Peyer's patch (tissue), 4 donors: ENCODE data around the gene FAM98B. TPM values are rescaled to one million over a fixed set of nuclear protein-coding genes. Genes with fewer than 3 reads are reported as not detected.

Experiments used
- DNase-seq, 3 donors: peaks; one replicate each; pipeline ENCODE4 v3.0.0-alpha.2; 2017 to 2019
- H3K27ac ChIP-seq, 4 donors: fragments of 200-600 bp; sonication (generic); one replicate each; pipeline ENCODE4 v1.5.1; 2016 to 2019
- H3K27me3 ChIP-seq, 2 donors: fragments of 200-600 bp; sonication (generic); one replicate each; pipeline ENCODE4 v1.5.1; 2019
- H3K36me3 ChIP-seq, 3 donors: fragments of 200-600 bp; sonication (generic); one replicate each; pipeline ENCODE4 v1.5.1; 2016 to 2019
- H3K4me1 ChIP-seq, 4 donors: fragments of 200-600 bp; sonication (generic); one replicate each; pipeline ENCODE4 v1.5.1; 2016 to 2019
- H3K4me3 ChIP-seq, 4 donors: fragments of 200-600 bp; sonication (generic); 1 replicate in 3 of 4; 2 replicates in 1 of 4; pipeline ENCODE4 v1.5.1; 2016 to 2019; ENCODE audit warnings: mild to moderate bottlenecking in 1 of 4
- H3K9me3 ChIP-seq, 4 donors: fragments of 200-600 bp; sonication (generic); one replicate each; pipeline ENCODE4 v1.5.1; 2016 to 2019; ENCODE audit warnings: mild to moderate bottlenecking in 1 of 4
- POLR2A ChIP-seq, 2 donors: fragments of 450-650 bp; IDR thresholded peaks; one replicate each; pipeline ENCODE4 v1.5.1; 2017; ENCODE audit warnings: antibody characterized with exemption in 2 of 2, mild to moderate bottlenecking in 2 of 2, moderate library complexity in 2 of 2
- total RNA-seq, 4 donors: library from RNA; depleted of rRNA; stranded (reverse); fragments of >200 nt; gene quantifications; one replicate each; pipeline ENCODE4 v1.1.0, GENCODE V29; 2016
- TF ChIP-seq, protein P1 (sequence below), 6 experiments: fragments of 450-650 bp in 4 of 6; fragments of 200-600 bp in 2 of 6; sonication (generic) in 1 of 6; IDR thresholded peaks; one replicate each; pipeline ENCODE4 v1.5.1; 2017 to 2019; ENCODE audit warnings: antibody characterized with exemption in 6 of 6, mild to moderate bottlenecking in 3 of 6, moderate library complexity in 1 of 6

Gene FAM98B
- total RNA-seq, 4 donors from 2014 or later = 7.7 to 10.5 (median 9.2) TPM

GRCh38 chr15:38506997-38507396 lies 53.1 kb downstream of the FAM98B start:
- no peak for DNase-seq
- no peaks in the 10 kb centered on the region for H3K4me1 ChIP-seq
- no peak overlapping the region for H3K4me3 ChIP-seq
- H3K36me3 ChIP-seq = no peaks in the 10 kb centered on the region
- no peaks in the 10 kb centered on the region for H3K9me3 ChIP-seq
- no peaks in the 10 kb centered on the region for H3K27me3 ChIP-seq
- TF ChIP-seq POLR2A (IDR thresholded peaks at IDR 0.05) = no peak
- TF ChIP-seq, protein P1, sequence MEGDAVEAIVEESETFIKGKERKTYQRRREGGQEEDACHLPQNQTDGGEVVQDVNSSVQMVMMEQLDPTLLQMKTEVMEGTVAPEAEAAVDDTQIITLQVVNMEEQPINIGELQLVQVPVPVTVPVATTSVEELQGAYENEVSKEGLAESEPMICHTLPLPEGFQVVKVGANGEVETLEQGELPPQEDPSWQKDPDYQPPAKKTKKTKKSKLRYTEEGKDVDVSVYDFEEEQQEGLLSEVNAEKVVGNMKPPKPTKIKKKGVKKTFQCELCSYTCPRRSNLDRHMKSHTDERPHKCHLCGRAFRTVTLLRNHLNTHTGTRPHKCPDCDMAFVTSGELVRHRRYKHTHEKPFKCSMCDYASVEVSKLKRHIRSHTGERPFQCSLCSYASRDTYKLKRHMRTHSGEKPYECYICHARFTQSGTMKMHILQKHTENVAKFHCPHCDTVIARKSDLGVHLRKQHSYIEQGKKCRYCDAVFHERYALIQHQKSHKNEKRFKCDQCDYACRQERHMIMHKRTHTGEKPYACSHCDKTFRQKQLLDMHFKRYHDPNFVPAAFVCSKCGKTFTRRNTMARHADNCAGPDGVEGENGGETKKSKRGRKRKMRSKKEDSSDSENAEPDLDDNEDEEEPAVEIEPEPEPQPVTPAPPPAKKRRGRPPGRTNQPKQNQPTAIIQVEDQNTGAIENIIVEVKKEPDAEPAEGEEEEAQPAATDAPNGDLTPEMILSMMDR (IDR thresholded peaks at IDR 0.05) = no peak
- no peak overlapping the region for H3K27ac ChIP-seq

DNA sequence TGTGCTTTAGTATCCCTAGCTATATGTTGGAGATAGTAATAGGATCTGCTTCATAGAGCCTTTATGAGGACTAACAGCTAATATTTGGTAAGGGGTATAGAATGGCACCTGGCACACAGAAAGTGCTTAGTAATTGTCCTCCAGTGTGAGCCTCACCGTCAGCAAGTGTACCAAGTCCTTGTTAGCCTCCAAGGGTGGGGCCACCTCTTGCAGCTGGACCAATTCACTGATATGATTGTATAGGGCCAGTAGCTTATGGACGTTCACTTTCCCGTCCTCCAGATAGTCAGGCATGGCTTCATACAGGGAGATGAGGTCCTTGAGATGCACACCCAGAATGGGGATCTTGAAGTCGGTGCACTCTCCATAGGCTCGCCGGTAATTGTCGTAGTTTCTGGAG lies 53.6 kb downstream of the FAM98B start:
- Histone ChIP-seq H3K9me3 (no peaks in the 10 kb centered on the region), H3K4me3 (no peak overlapping the region), H3K4me1 (no peaks in the 10 kb centered on the region), H3K36me3 (no peaks in the 10 kb centered on the region), H3K27ac (no peak overlapping the region), H3K27me3 (no peaks in the 10 kb centered on the region)
- no peak for DNase-seq
- TF ChIP-seq, protein P1 (IDR thresholded peaks at IDR 0.05) = no peak
- TF ChIP-seq POLR2A (IDR thresholded peaks at IDR 0.05) = no peak

GRCh38 chr15:38508647-38509046 lies 54.7 kb downstream of the FAM98B start:
- no peak overlapping the region for H3K27ac ChIP-seq
- no peak for TF ChIP-seq POLR2A (IDR thresholded peaks at IDR 0.05)
- TF ChIP-seq, protein P1 (IDR thresholded peaks at IDR 0.05) = no peak
- no peak for DNase-seq

DNA sequence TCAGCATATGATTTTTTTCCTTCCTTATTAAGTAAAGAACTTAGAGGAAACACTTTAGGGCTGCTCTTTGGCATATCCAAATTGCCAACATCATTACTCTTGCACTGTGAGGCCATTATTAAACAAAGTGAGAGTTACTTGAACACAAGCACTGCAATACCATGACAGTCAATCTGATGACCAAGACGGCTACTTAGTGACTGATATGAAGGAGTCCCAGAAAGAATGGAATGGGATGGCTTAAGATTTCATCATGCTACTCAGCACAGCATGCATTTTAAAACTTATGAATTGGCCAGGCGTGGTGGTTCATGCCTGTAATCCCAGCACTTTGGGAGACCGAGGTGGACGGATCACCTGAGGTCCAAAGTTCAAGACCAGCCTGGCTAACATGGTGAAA lies 55.2 kb downstream of the FAM98B start:
- no peaks in the 10 kb centered on the region for H3K4me1 ChIP-seq
- no peak overlapping the region for H3K27ac ChIP-seq
- no peak overlapping the region for H3K4me3 ChIP-seq
- H3K9me3 ChIP-seq = no peaks in the 10 kb centered on the region
- H3K36me3 ChIP-seq = no peaks in the 10 kb centered on the region
- TF ChIP-seq POLR2A (IDR thresholded peaks at IDR 0.05) = no peak
- TF ChIP-seq, protein P1 (IDR thresholded peaks at IDR 0.05) = no peak
- no peak for DNase-seq
- H3K27me3 ChIP-seq = no peaks in the 10 kb centered on the region

More at GRCh38 chr15:38508647-38509046, 54.7 kb downstream of the FAM98B start:
- no peaks in the 10 kb centered on the region for H3K36me3 ChIP-seq
- H3K27me3 ChIP-seq = no peaks in the 10 kb centered on the region
- H3K9me3 ChIP-seq = no peaks in the 10 kb centered on the region
- no peak overlapping the region for H3K4me3 ChIP-seq
- H3K4me1 ChIP-seq = no peaks in the 10 kb centered on the region

GRCh38 chr15:38512901-38513300 lies 59.0 kb downstream of the FAM98B start:
- DNase-seq = no peak
- Histone ChIP-seq H3K27me3 (no peaks in the 10 kb centered on the region), H3K4me1 (no peaks in the 10 kb centered on the region), H3K4me3 (no peak overlapping the region), H3K27ac (no peak overlapping the region), H3K9me3 (no peaks in the 10 kb centered on the region), H3K36me3 (no peaks in the 10 kb centered on the region)
- TF ChIP-seq, protein P1 (IDR thresholded peaks at IDR 0.05) = no peak
- TF ChIP-seq POLR2A (IDR thresholded peaks at IDR 0.05) = no peak

GRCh38 chr15:38514601-38515000 lies 60.7 kb downstream of the FAM98B start:
- TF ChIP-seq POLR2A (IDR thresholded peaks at IDR 0.05) = no peak
- TF ChIP-seq, protein P1 (IDR thresholded peaks at IDR 0.05) = no peak
- H3K36me3 ChIP-seq = no peaks in the 10 kb centered on the region
- DNase-seq = no peak
- H3K4me3 ChIP-seq = no peak overlapping the region
- H3K27ac ChIP-seq = no peak overlapping the region
- H3K9me3 ChIP-seq = no peaks in the 10 kb centered on the region
- no peaks in the 10 kb centered on the region for H3K4me1 ChIP-seq
- no peaks in the 10 kb centered on the region for H3K27me3 ChIP-seq
